NCI-H446 (cell line): Measurements from ENCODE around the gene ITK.
A peak's percentile ranks its signal among the peaks of the same experiment; 100 is the strongest.

Source experiments
- DNase-seq, 2 experiments: peaks; one replicate each; lab custom pipeline; 2025; lab: John Stamatoyannopoulos, UW

The ITK gene

GRCh38 chr5:157180374-157181264, at the start of gene ITK:
Gene ITK (plus strand): TSS chr5:157180840. CDS start chr5:157180978, 138 bp downstream.
- no peak for DNase-seq

GRCh38 chr5:157130925-157131324, 49.7 kb upstream of the ITK start:
- no peak for DNase-seq

- no peak for DNase-seq
Observed at GRCh38 chr5:157132281-157132612, 48.4 kb upstream of the ITK start.

- DNase-seq, result no peak
Observed at GRCh38 chr5:157137691-157138090, 42.9 kb upstream of the ITK start.

GRCh38 chr5:157142317-157143126, 38.1 kb upstream of the ITK start, which contains the start of gene MED7:
Gene MED7 (minus strand): TSS chr5:157142865. CDS start chr5:157139431, 3,434 bp downstream.
- peak; percentile 95 to 98 for DNase-seq

- peak; percentile 75 to 85 for DNase-seq
Observed at GRCh38 chr5:157143127-157143971, 37.3 kb upstream of the ITK start.

GRCh38 chr5:157148734-157149615, 31.7 kb upstream of the ITK start:
- DNase-seq, result peak; percentile 14 to 70

GRCh38 chr5:157150995-157151394, 29.6 kb upstream of the ITK start:
- DNase-seq, result no peak

- no peak for DNase-seq
Observed at GRCh38 chr5:157155297-157155696, 25.3 kb upstream of the ITK start.

GRCh38 chr5:157157293-157157891, 23.2 kb upstream of the ITK start:
- DNase-seq, result no peak

- no peak for DNase-seq
Observed at GRCh38 chr5:157159209-157159751, 21.4 kb upstream of the ITK start.

GRCh38 chr5:157160001-157160400, 20.6 kb upstream of the ITK start:
- no peak for DNase-seq

- DNase-seq, result no peak
Observed at GRCh38 chr5:157161996-157162395, 18.6 kb upstream of the ITK start.

GRCh38 chr5:157162919-157163510, 17.6 kb upstream of the ITK start:
- DNase-seq, result no peak

GRCh38 chr5:157164521-157164920, 16.1 kb upstream of the ITK start:
- DNase-seq, result no peak

GRCh38 chr5:157165261-157165660, 15.4 kb upstream of the ITK start:
- DNase-seq, result no peak

- DNase-seq, result no peak
Observed at GRCh38 chr5:157165668-157166067, 15.0 kb upstream of the ITK start.

GRCh38 chr5:157166214-157167213, 14.1 kb upstream of the ITK start, which contains the start of gene GARIN3:
Gene GARIN3 (minus strand): TSS chr5:157166264. CDS start chr5:157166168, 96 bp downstream.
- no peak for DNase-seq
